ENCODE results near the gene CDH23. TPM values are rescaled to one million over a fixed set of nuclear protein-coding genes. Genes with fewer than 3 reads are reported as not detected.

Gene CDH23
- total and polyA plus RNA-seq, 9 of the 15 experiments (the other 6 are each of a cell fraction or from before 2014, with no cell fraction given) = 0.18 to 1.2 (median 0.47) TPM

GRCh38 chr10:71748671-71749191 lies 352.0 kb downstream of the CDH23 start (continued):
- TF ChIP-seq CEBPZ (IDR thresholded peaks at IDR 0.05; ENCODE audit: borderline replicate concordance, low read depth, low read length) (no peak), CHD7 (IDR thresholded peaks at IDR 0.05; ENCODE audit: low read depth, low read length) (no peak), TCFL5 (CRISPR knock-in tag; conservative IDR thresholded peaks at IDR 0.05) (no peak; the same call in 1 of the 2 replicates), HDAC8 (tag; IDR thresholded peaks at IDR 0.05) (0 out of 2 replicates have a peak, but pooled peaks have one; percentile 55), RAD21 (CRISPR knock-in tag; conservative IDR thresholded peaks at IDR 0.05 in 1 of 2, IDR thresholded peaks at IDR 0.05 in 1 of 2) (peak in 1 of 2 experiments; percentile 19; a peak in 1 of 4 replicates), XRCC3 (IDR thresholded peaks at IDR 0.05) (no peak), SIN3A (IDR thresholded peaks at IDR 0.05; ENCODE audit: borderline replicate concordance in 2 of 2, control insufficient read depth in 1 of 2, low read depth in 2 of 2, low read length in 2 of 2) (no peak), TFAM (CRISPR knock-in tag; conservative IDR thresholded peaks at IDR 0.05) (no peak), ZBTB43 (CRISPR knock-in tag; IDR thresholded peaks at IDR 0.05) (no peak), MIER1 (IDR thresholded peaks at IDR 0.05; ENCODE audit: low read depth) (no peak), HOXB6 (CRISPR knock-in tag; IDR thresholded peaks at IDR 0.05; ENCODE audit: borderline replicate concordance) (no peak)
